ENCODE data around the gene RPS6KL1. TPM values are rescaled to one million over a fixed set of nuclear protein-coding genes. Genes with fewer than 3 reads are reported as not detected.

Gene RPS6KL1
- total RNA-seq, 1 experiment from 2014 or later: 9.8 TPM

- intact Hi-C loops (cut with micrococcal nuclease; ENCODE audit: unreplicated experiment): no loop called here
- Mint-ChIP-seq H3K4me3 (ENCODE audit: unreplicated experiment) (no peak overlapping the region), H3K9me3 (ENCODE audit: unreplicated experiment) (no peaks in the 10 kb centered on the region), H3K36me3 (ENCODE audit: insufficient read depth, unreplicated experiment) (no peaks in the 10 kb centered on the region), H3K27ac (ENCODE audit: unreplicated experiment) (no peak overlapping the region), H3K4me1 (ENCODE audit: low read depth, unreplicated experiment) (no peaks in the 10 kb centered on the region), H3K27me3 (ENCODE audit: insufficient read depth, unreplicated experiment) (no peaks in the 10 kb centered on the region)
- no peak overlapping the region for H3K4me3 ChIP-seq (ENCODE audit: low read depth, low read length)
- no peaks in the 10 kb centered on the region for H3K27me3 ChIP-seq (replicated peaks; ENCODE audit: control insufficient read depth, insufficient read depth, low read length)
- no peaks in the 10 kb centered on the region for H3K4me1 ChIP-seq
- ChIA-PET POLR2A (interaction anchor here (0.7 kb wide), 1 partner anchor 12 kb away, joined by 5 read pairs; no protein-coding TSS in a partner anchor), CTCF (no interaction called here)
- no peak for DNase-seq
- BruUV-seq (replicated peaks): no TSS peak
- TF ChIP-seq, protein P1, sequence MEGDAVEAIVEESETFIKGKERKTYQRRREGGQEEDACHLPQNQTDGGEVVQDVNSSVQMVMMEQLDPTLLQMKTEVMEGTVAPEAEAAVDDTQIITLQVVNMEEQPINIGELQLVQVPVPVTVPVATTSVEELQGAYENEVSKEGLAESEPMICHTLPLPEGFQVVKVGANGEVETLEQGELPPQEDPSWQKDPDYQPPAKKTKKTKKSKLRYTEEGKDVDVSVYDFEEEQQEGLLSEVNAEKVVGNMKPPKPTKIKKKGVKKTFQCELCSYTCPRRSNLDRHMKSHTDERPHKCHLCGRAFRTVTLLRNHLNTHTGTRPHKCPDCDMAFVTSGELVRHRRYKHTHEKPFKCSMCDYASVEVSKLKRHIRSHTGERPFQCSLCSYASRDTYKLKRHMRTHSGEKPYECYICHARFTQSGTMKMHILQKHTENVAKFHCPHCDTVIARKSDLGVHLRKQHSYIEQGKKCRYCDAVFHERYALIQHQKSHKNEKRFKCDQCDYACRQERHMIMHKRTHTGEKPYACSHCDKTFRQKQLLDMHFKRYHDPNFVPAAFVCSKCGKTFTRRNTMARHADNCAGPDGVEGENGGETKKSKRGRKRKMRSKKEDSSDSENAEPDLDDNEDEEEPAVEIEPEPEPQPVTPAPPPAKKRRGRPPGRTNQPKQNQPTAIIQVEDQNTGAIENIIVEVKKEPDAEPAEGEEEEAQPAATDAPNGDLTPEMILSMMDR (IDR thresholded peaks at IDR 0.05; ENCODE audit: insufficient read depth in 1 of 2, low read depth in 1 of 2, low read length in 1 of 2, severe bottlenecking in 1 of 2, unreplicated experiment in 1 of 2): no peak
- no peaks in the 10 kb centered on the region for H3K9me3 ChIP-seq
- H3K36me3 ChIP-seq (ENCODE audit: control insufficient read depth, insufficient read depth, low read length): no peaks in the 10 kb centered on the region
Measured at GRCh38 chr14:74963178-74963704, 40.2 kb upstream of the RPS6KL1 start.

DNA sequence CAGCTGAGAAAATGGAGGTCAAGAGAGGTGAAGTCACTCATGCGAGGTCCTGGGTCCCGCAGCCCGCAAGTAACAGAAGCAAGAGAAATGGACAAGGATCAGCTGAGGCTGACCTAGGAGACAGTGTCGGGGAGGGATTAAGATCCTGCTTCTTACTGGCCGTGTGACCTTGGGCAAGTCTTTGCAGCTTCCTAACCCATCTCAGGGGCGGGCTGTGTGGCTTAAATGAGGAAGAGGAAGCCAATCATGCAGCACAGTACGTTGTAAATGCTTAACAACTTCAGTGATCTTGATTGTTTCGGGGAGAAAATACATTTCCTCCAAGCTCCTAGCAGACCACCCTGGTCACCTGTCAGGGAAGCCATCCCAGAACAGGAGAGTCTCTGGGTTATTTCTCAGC, 39.4 kb upstream of the RPS6KL1 start:
- intact Hi-C loops (cut with micrococcal nuclease; ENCODE audit: unreplicated experiment): no loop called here
- H3K9me3 ChIP-seq: no peaks in the 10 kb centered on the region
- DNase-seq: no peak
- H3K4me3 Mint-ChIP-seq (ENCODE audit: unreplicated experiment): no peak overlapping the region
- no peaks in the 10 kb centered on the region for H3K4me1 Mint-ChIP-seq (ENCODE audit: low read depth, unreplicated experiment)
- TF ChIP-seq, protein P1 (IDR thresholded peaks at IDR 0.05; ENCODE audit: insufficient read depth in 1 of 2, low read depth in 1 of 2, low read length in 1 of 2, severe bottlenecking in 1 of 2, unreplicated experiment in 1 of 2): no peak
- H3K27ac Mint-ChIP-seq (ENCODE audit: unreplicated experiment): no peak overlapping the region
- H3K27me3 Mint-ChIP-seq (ENCODE audit: insufficient read depth, unreplicated experiment): no peaks in the 10 kb centered on the region
- CTCF ChIA-PET: no interaction called here
- no peaks in the 10 kb centered on the region for H3K9me3 Mint-ChIP-seq (ENCODE audit: unreplicated experiment)
- H3K4me1 ChIP-seq: no peaks in the 10 kb centered on the region
- H3K4me3 ChIP-seq (ENCODE audit: low read depth, low read length): no peak overlapping the region
- no peaks in the 10 kb centered on the region for H3K27me3 ChIP-seq (replicated peaks; ENCODE audit: control insufficient read depth, insufficient read depth, low read length)
- no TSS peak for BruUV-seq (replicated peaks)
- no peaks in the 10 kb centered on the region for H3K36me3 Mint-ChIP-seq (ENCODE audit: insufficient read depth, unreplicated experiment)
- POLR2A ChIA-PET: no interaction called here
- H3K36me3 ChIP-seq (ENCODE audit: control insufficient read depth, insufficient read depth, low read length): no peaks in the 10 kb centered on the region

GRCh38 chr14:74962046-74962445, 39.0 kb upstream of the RPS6KL1 start:
- no peaks in the 10 kb centered on the region for H3K36me3 Mint-ChIP-seq (ENCODE audit: insufficient read depth, unreplicated experiment)

More at GRCh38 chr14:74962046-74962445, 39.0 kb upstream of the RPS6KL1 start:
- Mint-ChIP-seq H3K4me1 (ENCODE audit: low read depth, unreplicated experiment) (no peaks in the 10 kb centered on the region), H3K4me3 (ENCODE audit: unreplicated experiment) (no peak overlapping the region), H3K27ac (ENCODE audit: unreplicated experiment) (no peak overlapping the region), H3K9me3 (ENCODE audit: unreplicated experiment) (no peaks in the 10 kb centered on the region), H3K27me3 (ENCODE audit: insufficient read depth, unreplicated experiment) (no peaks in the 10 kb centered on the region)
- no TSS peak for BruUV-seq (replicated peaks)
- Histone ChIP-seq H3K4me1 (no peaks in the 10 kb centered on the region), H3K9me3 (no peaks in the 10 kb centered on the region), H3K36me3 (ENCODE audit: control insufficient read depth, insufficient read depth, low read length) (no peaks in the 10 kb centered on the region), H3K27me3 (replicated peaks; ENCODE audit: control insufficient read depth, insufficient read depth, low read length) (no peaks in the 10 kb centered on the region), H3K4me3 (ENCODE audit: low read depth, low read length) (no peak overlapping the region)
- intact Hi-C loops (cut with micrococcal nuclease; ENCODE audit: unreplicated experiment): no loop called here
- CTCF ChIA-PET: no interaction called here
- TF ChIP-seq, protein P1 (IDR thresholded peaks at IDR 0.05; ENCODE audit: insufficient read depth in 1 of 2, low read depth in 1 of 2, low read length in 1 of 2, severe bottlenecking in 1 of 2, unreplicated experiment in 1 of 2): no peak
- DNase-seq: no peak
- POLR2A ChIA-PET: no interaction called here
